Neural progenitor cell (in vitro differentiated cells): ENCODE measurements around the gene PCDH9.

Source experiments
- CTCF ChIP-seq: fragments of 200-600 bp; sonication (generic); IDR thresholded peaks from 2 replicates; pipeline ENCODE4 v1.5.1; 2017; ENCODE audit warnings: antibody characterized with exemption, mild to moderate bottlenecking
- EZH2 ChIP-seq: fragments of 200-600 bp; sonication (generic); IDR thresholded peaks from 2 replicates; pipeline ENCODE4 v1.6.1; 2017; ENCODE audit warnings: antibody characterized with exemption, mild to moderate bottlenecking, moderate library complexity

DNA sequence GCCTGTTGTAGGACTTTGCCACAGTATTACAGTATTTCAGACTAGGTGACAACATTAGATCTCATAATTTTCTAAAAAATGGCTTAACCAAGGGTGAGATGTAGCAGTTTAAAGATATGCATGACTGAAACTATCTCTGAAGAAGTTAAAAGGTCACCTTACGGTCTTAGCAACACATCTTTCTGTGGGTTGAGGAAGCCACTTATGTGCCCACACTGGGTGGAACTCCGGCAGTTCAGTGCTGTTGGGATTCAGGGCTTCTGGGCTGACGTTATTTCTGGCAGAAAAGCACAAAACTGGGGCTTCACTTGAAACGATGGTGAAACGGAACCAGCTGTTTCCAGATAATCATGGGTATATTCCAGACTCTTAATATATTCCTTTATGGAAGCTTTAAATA, 697.3 kb downstream of the PCDH9 start:
- TF ChIP-seq CTCF (no peak), EZH2 (no peak)
